Right atrium auricular region (tissue), 2 donors: ENCODE measurements around the gene PDE6A. TPM values are rescaled to one million over a fixed set of nuclear protein-coding genes. Genes with fewer than 3 reads are reported as not detected.
A peak's percentile ranks its signal among the peaks of the same experiment; 100 is the strongest.

Experiments
- DNase-seq: peaks from one replicate; pipeline ENCODE4 v3.0.0-alpha.2; 2019; ENCODE audit warnings: low spot score
- H3K27ac ChIP-seq, 2 donors: fragments of 200-600 bp; sonication (generic); 1 replicate in 1 of 2; 2 replicates in 1 of 2; pipeline ENCODE4 v1.5.1; 2016 to 2019
- H3K27me3 ChIP-seq, 2 donors: fragments of 200-600 bp; sonication (generic); one replicate each; pipeline versions ENCODE4 v1.5.1 to v1.6.0; 2017 to 2019
- H3K36me3 ChIP-seq: fragments of 200-600 bp; sonication (generic); one replicate; pipeline ENCODE4 v1.5.1; 2016
- H3K4me1 ChIP-seq, 2 donors: fragments of 200-600 bp; sonication (generic); one replicate each; pipeline versions ENCODE4 v1.5.1 to v1.6.0; 2017 to 2019
- H3K4me3 ChIP-seq, 2 donors: fragments of 200-600 bp; sonication (generic); 1 replicate in 1 of 2; 2 replicates in 1 of 2; pipeline ENCODE4 v1.5.1; 2017 to 2019; ENCODE audit warnings: mild to moderate bottlenecking in 1 of 2, moderate library complexity in 1 of 2
- H3K9me3 ChIP-seq, 2 donors: fragments of 200-600 bp; sonication (generic); one replicate each; pipeline ENCODE4 v1.5.1; 2019
- total RNA-seq, 2 donors: library from RNA; depleted of rRNA; stranded (reverse); fragments of >200 nt; gene quantifications; one replicate each; pipeline ENCODE4 v1.1.0, GENCODE V29; 2016
- TF ChIP-seq, protein P1 (sequence below), 2 donors: fragments of 200-600 bp; sonication (generic); IDR thresholded peaks; one replicate each; pipeline ENCODE4 v1.5.1; 2019; ENCODE audit warnings: antibody characterized with exemption in 2 of 2

PDE6A gene
- total RNA-seq, 2 donors from 2014 or later = 0.08 TPM; not detected in 1

DNA sequence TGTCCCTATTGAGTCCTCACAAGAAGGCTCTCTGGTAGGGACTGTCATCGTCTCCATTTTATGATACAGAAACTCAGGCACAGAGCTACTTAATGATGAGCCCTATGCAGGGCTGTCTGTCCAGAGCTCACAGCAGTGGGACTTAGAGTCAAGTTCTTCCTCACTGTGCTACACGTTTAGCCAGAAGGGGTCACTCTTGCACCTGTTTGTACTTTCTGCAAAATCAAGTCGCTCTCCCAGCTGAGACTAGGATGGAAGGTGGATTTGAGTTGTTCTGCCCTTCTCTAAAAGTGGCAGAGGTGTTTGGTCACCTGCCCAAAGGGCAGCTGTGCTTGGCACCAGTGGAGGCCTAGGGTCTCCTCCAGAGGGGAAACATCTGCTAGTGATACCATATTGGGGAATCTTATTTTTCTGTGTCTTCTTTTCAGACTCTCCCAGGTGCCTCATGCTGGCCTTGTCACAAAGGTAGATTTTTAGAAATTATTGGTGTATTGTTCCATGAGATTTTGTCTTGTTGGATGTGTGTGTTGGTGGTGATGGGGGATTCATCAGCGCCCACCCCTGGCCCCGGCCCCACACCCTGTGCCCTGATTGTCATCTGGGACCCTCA, 110.2 kb downstream of the PDE6A start:
- Histone ChIP-seq H3K27ac (no peak overlapping the region), H3K4me1 (no peaks in the 10 kb centered on the region), H3K36me3 (peaks cover 61% of the 10 kb centered on the region), H3K4me3 (no peak overlapping the region), H3K27me3 (no peaks in the 10 kb centered on the region), H3K9me3 (no peaks in the 10 kb centered on the region)
- peak; percentile 66 for DNase-seq
- TF ChIP-seq, protein P1, sequence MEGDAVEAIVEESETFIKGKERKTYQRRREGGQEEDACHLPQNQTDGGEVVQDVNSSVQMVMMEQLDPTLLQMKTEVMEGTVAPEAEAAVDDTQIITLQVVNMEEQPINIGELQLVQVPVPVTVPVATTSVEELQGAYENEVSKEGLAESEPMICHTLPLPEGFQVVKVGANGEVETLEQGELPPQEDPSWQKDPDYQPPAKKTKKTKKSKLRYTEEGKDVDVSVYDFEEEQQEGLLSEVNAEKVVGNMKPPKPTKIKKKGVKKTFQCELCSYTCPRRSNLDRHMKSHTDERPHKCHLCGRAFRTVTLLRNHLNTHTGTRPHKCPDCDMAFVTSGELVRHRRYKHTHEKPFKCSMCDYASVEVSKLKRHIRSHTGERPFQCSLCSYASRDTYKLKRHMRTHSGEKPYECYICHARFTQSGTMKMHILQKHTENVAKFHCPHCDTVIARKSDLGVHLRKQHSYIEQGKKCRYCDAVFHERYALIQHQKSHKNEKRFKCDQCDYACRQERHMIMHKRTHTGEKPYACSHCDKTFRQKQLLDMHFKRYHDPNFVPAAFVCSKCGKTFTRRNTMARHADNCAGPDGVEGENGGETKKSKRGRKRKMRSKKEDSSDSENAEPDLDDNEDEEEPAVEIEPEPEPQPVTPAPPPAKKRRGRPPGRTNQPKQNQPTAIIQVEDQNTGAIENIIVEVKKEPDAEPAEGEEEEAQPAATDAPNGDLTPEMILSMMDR (IDR thresholded peaks at IDR 0.05) = peak in 1 of 2 donors; percentile 69

DNA sequence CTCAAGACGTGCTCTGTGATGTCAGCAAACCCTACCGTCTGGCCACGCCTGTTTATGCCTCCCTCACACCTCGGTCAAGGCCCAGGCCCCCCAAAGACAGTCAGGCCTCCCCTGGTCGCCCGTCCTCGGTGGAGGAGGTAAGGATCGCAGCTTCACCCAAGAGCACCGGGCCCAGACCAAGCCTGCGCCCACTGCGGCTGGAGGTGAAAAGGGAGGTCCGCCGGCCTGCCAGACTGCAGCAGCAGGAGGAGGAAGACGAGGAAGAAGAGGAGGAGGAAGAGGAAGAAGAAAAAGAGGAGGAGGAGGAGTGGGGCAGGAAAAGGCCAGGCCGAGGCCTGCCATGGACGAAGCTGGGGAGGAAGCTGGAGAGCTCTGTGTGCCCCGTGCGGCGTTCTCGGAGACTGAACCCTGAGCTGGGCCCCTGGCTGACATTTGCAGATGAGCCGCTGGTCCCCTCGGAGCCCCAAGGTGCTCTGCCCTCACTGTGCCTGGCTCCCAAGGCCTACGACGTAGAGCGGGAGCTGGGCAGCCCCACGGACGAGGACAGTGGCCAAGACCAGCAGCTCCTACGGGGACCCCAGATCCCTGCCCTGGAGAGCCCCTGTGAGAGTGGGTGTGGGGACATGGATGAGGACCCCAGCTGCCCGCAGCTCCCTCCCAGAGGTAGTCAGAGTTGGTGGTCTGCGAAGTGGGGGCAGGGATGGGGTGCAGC, 111.3 kb downstream of the PDE6A start:
- DNase-seq = no peak
- H3K4me1 ChIP-seq = peaks cover 0 to 4% of the 10 kb centered on the region in 2 donors
- H3K4me3 ChIP-seq = no peak overlapping the region
- H3K27ac ChIP-seq = no peak overlapping the region
- peaks cover 50% of the 10 kb centered on the region for H3K36me3 ChIP-seq
- H3K27me3 ChIP-seq = no peaks in the 10 kb centered on the region
- H3K9me3 ChIP-seq = no peaks in the 10 kb centered on the region
- TF ChIP-seq, protein P1 (IDR thresholded peaks at IDR 0.05) = no peak

DNA sequence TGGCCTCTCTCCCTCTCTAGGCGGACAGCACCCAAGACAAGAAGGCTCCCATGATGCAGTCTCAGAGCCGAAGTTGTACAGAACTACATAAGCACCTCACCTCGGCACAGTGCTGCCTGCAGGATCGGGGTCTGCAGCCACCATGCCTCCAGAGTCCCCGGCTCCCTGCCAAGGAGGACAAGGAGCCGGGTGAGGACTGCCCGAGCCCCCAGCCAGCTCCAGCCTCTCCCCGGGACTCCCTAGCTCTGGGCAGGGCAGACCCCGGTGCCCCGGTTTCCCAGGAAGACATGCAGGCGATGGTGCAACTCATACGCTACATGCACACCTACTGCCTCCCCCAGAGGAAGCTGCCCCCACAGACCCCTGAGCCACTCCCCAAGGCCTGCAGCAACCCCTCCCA, 112.0 kb downstream of the PDE6A start:
- peaks cover 48% of the 10 kb centered on the region for H3K36me3 ChIP-seq
- no peaks in the 10 kb centered on the region for H3K27me3 ChIP-seq
- H3K4me3 ChIP-seq = no peak overlapping the region
- DNase-seq = no peak
- peaks cover 0 to 11% of the 10 kb centered on the region in 2 donors for H3K4me1 ChIP-seq
- H3K27ac ChIP-seq = no peak overlapping the region
- TF ChIP-seq, protein P1 (IDR thresholded peaks at IDR 0.05) = no peak
- H3K9me3 ChIP-seq = no peaks in the 10 kb centered on the region

DNA sequence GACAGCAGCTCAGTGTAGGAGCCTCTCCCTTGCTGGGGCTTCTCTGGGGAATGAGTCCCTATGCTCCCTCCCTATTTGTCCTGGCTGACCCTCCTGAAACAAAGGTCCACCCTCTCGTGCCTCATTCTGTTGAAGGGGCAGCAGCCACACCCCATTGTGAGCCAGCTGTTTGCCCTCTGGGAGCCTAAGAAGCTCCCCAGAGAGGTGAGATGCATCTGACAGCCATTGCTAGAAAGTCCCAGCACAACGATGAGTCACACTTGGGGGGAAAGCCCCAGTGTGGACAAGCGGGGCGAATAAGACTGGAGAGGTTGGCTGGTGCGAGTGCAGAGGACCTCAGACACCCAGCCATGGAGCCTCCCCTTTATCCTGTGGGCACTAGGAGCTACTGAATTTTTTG, 113.1 kb downstream of the PDE6A start:
- Histone ChIP-seq H3K36me3 (peaks cover 40% of the 10 kb centered on the region), H3K27ac (no peak overlapping the region), H3K9me3 (no peaks in the 10 kb centered on the region), H3K27me3 (no peaks in the 10 kb centered on the region), H3K4me1 (peaks cover 0 to 16% of the 10 kb centered on the region in 2 donors), H3K4me3 (no peak overlapping the region)
- TF ChIP-seq, protein P1 (IDR thresholded peaks at IDR 0.05) = no peak
- no peak for DNase-seq

DNA sequence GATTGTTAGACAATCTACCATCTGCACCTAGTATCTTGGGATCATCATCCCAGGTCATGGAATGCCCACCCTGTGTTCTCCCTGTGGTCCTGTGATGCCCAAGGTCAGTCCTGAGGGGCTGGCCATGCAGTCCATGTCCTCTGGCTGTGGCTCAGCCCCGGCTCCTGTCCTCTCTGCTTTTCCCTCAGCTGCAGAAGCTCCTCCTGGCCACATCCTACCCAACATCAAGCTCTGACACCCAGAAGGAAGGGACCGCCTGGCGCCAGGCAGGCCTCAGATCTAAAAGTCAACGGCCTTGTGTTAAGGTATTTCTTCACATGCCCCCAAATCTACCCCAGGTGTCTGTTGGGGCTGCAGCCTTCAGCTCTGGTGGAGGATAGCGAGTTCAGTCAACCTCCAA, 114.0 kb downstream of the PDE6A start:
- Histone ChIP-seq H3K4me1 (peaks cover 0 to 24% of the 10 kb centered on the region in 2 donors), H3K27me3 (no peaks in the 10 kb centered on the region), H3K4me3 (no peak overlapping the region), H3K27ac (no peak overlapping the region), H3K9me3 (no peaks in the 10 kb centered on the region), H3K36me3 (peaks cover 35% of the 10 kb centered on the region)
- no peak for DNase-seq
- TF ChIP-seq, protein P1 (IDR thresholded peaks at IDR 0.05) = no peak
